ENCODE measurements around the gene SYT9. TPM values are rescaled to one million over a fixed set of nuclear protein-coding genes. Genes with fewer than 3 reads are reported as not detected.

SYT9 gene
- total and polyA plus RNA-seq, 2 of the 8 experiments (the other 6 are each of a cell fraction or from before 2014, with no cell fraction given): 1.5 to 2.9 TPM

DNA sequence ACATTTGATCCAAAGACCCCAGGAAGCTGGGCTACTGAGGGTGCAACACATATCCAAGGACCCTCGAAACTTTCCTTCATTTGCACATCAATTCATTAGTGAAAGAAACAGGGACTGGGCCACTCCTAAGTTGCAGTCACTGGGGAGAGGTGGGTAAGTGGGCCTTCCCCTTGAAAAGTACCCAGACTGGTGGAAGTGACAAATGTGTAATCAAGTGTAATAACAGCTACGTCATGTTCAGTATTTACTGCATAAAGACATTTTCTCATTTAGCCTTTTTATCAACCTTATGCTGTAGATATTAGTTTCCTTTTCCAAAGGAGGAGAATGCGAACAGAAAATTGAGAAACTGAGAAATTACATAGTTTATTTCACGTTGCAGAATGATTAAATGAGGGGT is 131.7 kb downstream of the SYT9 start:
- ChIA-PET CTCF (ENCODE audit: partially characterized antibody) (interaction anchor here (1.1 kb wide), 1 partner anchor 30 kb away, joined by 3 read pairs; no protein-coding TSS in a partner anchor), POLR2A (ENCODE audit: partially characterized antibody) (no interaction called here)
- Histone ChIP-seq H3K9me3 (ENCODE audit: insufficient read depth in 2 of 2, low read depth in 1 of 2, low read length in 1 of 2) (no peaks in the 10 kb centered on the region), H3K18ac (ENCODE audit: extremely low read depth, low read length) (no peak overlapping the region), H4K8ac (ENCODE audit: extremely low read depth, insufficient read depth, low read length) (no peak overlapping the region), H3K23ac (ENCODE audit: insufficient read length) (no peak overlapping the region), H3K27me3 (replicated peaks in 1 of 4; ENCODE audit: control insufficient read depth in 3 of 4, extremely low read depth in 1 of 4, insufficient read depth in 3 of 4, low read length in 3 of 4) (no peaks in the 10 kb centered on the region), H3K23me2 (ENCODE audit: low read depth, low read length) (no peaks in the 10 kb centered on the region), H3K9ac (replicated peaks in 1 of 4; ENCODE audit: extremely low read depth in 1 of 4, low read depth in 3 of 4, low read length in 3 of 4) (no peak overlapping the region), H3K79me1 (ENCODE audit: low read depth, low read length) (no peaks in the 10 kb centered on the region), H3K79me2 (ENCODE audit: control insufficient read depth in 1 of 2, insufficient read depth in 2 of 2, low read length in 2 of 2) (no peaks in the 10 kb centered on the region), H3K56ac (replicated peaks; ENCODE audit: insufficient read length, low read depth, low read length) (no peak overlapping the region), H4K20me1 (replicated peaks in 1 of 2; ENCODE audit: control insufficient read depth in 1 of 2, insufficient read depth in 2 of 2, low read length in 2 of 2) (no peaks in the 10 kb centered on the region), H4K5ac (ENCODE audit: insufficient read length, low read depth, low read length) (no peak overlapping the region), H2BK5ac (ENCODE audit: low read depth, low read length) (no peak overlapping the region), H4K91ac (replicated peaks; ENCODE audit: insufficient read length, low read length) (no peak overlapping the region), H2BK15ac (ENCODE audit: low read length) (no peak overlapping the region), H2BK20ac (ENCODE audit: low read length) (no peak overlapping the region), H3K4me2 (ENCODE audit: insufficient read depth in 1 of 2, low read depth in 2 of 2, low read length in 2 of 2) (no peak overlapping the region), H3K4me3 (ENCODE audit: extremely low read depth in 1 of 4, insufficient read depth in 2 of 4, low read depth in 3 of 4, low read length in 4 of 4) (no peak overlapping the region), H3K4me1 (replicated peaks in 1 of 4; ENCODE audit: control insufficient read depth in 3 of 4, insufficient read depth in 4 of 4, low read length in 3 of 4) (no peaks in the 10 kb centered on the region), H3K4ac (replicated peaks; ENCODE audit: insufficient read length, low read depth, low read length) (no peak overlapping the region), H2BK120ac (replicated peaks; ENCODE audit: low read depth, low read length) (no peak overlapping the region), H3K14ac (ENCODE audit: insufficient read length) (no peak overlapping the region), H3K36me3 (ENCODE audit: control insufficient read depth in 2 of 4, insufficient read depth in 4 of 4, low read length in 3 of 4) (no peaks in the 10 kb centered on the region), H2AK5ac (ENCODE audit: low read depth, low read length) (no peak overlapping the region), H2AFZ (ENCODE audit: low read length) (no peak overlapping the region), H3K27ac (ENCODE audit: low read depth, low read length) (no peak overlapping the region), H2BK12ac (ENCODE audit: low read depth, low read length) (no peak overlapping the region)
- 77% methylated on average over 4 of the region's 4 CpGs; no CpG with 5 or more reads in 1 of the 2 experiments for WGBS, 2 experiments (ENCODE audit: extremely low coverage in 1 of 2, insufficient coverage in 1 of 2, insufficient read length in 1 of 2, insufficient replicate concordance in 2 of 2, low coverage in 1 of 2, low lambda C conversion rate in 2 of 2, missing lambda C conversion rate in 1 of 2)
- no peak for FAIRE-seq
- no peak for TF ChIP-seq POLR2A (IDR thresholded peaks at IDR 0.05; ENCODE audit: control extremely low read depth in 1 of 2, low read depth in 2 of 2, low read length in 2 of 2)
- TF ChIP-seq, protein P1, sequence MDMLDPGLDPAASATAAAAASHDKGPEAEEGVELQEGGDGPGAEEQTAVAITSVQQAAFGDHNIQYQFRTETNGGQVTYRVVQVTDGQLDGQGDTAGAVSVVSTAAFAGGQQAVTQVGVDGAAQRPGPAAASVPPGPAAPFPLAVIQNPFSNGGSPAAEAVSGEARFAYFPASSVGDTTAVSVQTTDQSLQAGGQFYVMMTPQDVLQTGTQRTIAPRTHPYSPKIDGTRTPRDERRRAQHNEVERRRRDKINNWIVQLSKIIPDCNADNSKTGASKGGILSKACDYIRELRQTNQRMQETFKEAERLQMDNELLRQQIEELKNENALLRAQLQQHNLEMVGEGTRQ (IDR thresholded peaks at IDR 0.05; ENCODE audit: low read length): no peak
- no peak for TF ChIP-seq SIX5 (IDR thresholded peaks at IDR 0.05; ENCODE audit: low read depth, low read length)
- no peak for TF ChIP-seq FOSL1 (IDR thresholded peaks at IDR 0.05; ENCODE audit: insufficient read depth, low read depth, low read length)
- TF ChIP-seq KDM4A (IDR thresholded peaks at IDR 0.05; ENCODE audit: low read depth, low read length, severe bottlenecking): no peak
- no peak for TF ChIP-seq JUN (IDR thresholded peaks at IDR 0.05; ENCODE audit: low read depth, low read length)
- no peak for TF ChIP-seq RNF2 (IDR thresholded peaks at IDR 0.05; ENCODE audit: borderline replicate concordance, low read depth, low read length, missing control alignments, poor library complexity, severe bottlenecking)
- TF ChIP-seq CHD2 (IDR thresholded peaks at IDR 0.05; ENCODE audit: low read length): no peak
- no peak for TF ChIP-seq BACH1 (IDR thresholded peaks at IDR 0.05; ENCODE audit: low read length)
- TF ChIP-seq PHF8 (conservative IDR thresholded peaks at IDR 0.05; ENCODE audit: low read depth, low read length): no peak
- no peak for TF ChIP-seq MAFK (IDR thresholded peaks at IDR 0.05; ENCODE audit: low read depth, low read length)
- TF ChIP-seq JUND (IDR thresholded peaks at IDR 0.05; ENCODE audit: low read length): no peak
- DNase-seq (ENCODE audit: low read depth in 1 of 2, low spot score in 2 of 2): no peak

Data from H1 (cell line).